Mucosa of rectum (tissue), 2 donors: ENCODE measurements around the gene MAGI2.

Experiments used
- H3K27ac ChIP-seq, 2 donors: one replicate each; pipeline ENCODE4 v1.7.0; 2013; ENCODE audit warnings: inconsistent platforms in 2 of 2, low read depth in 2 of 2, low read length in 2 of 2
- H3K27me3 ChIP-seq, 2 donors: one replicate each; pipeline ENCODE4 v1.7.0; 2013; ENCODE audit warnings: low read length in 2 of 2; ENCODE audit not compliant: control insufficient read depth in 2 of 2, insufficient read depth in 2 of 2
- H3K36me3 ChIP-seq, 2 donors: one replicate each; pipeline ENCODE4 v1.7.0; 2013; ENCODE audit warnings: low read length in 2 of 2; ENCODE audit not compliant: control insufficient read depth in 2 of 2, insufficient read depth in 2 of 2
- H3K4me1 ChIP-seq, 2 donors: one replicate each; pipeline ENCODE4 v1.7.0; 2013; ENCODE audit warnings: low read length in 2 of 2, mild to moderate bottlenecking in 1 of 2; ENCODE audit not compliant: control insufficient read depth in 2 of 2, insufficient read depth in 2 of 2
- H3K4me3 ChIP-seq, 2 donors: one replicate each; pipeline ENCODE4 v1.7.0; 2013; ENCODE audit warnings: low read length in 2 of 2
- H3K9ac ChIP-seq, 2 donors: one replicate each; pipeline ENCODE4 v1.7.0; 2013; ENCODE audit warnings: low read length in 2 of 2, low read depth in 1 of 2, mild to moderate bottlenecking in 1 of 2
- H3K9me3 ChIP-seq, 2 donors: one replicate each; pipeline ENCODE4 v1.7.0; 2013; ENCODE audit warnings: low read length in 2 of 2; ENCODE audit not compliant: control insufficient read depth in 2 of 2
- donor health status: healthy.
- donor health status: Normal muscosa, but diverticular disease.

Gene MAGI2

GRCh38 chr7:79063019-79063698 is 390.3 kb downstream of the MAGI2 start:
- H3K9me3 ChIP-seq: no peaks in the 10 kb centered on the region
- no peak overlapping the region for H3K27ac ChIP-seq
- H3K27me3 ChIP-seq: no peaks in the 10 kb centered on the region
- no peaks in the 10 kb centered on the region for H3K4me1 ChIP-seq
- no peaks in the 10 kb centered on the region for H3K36me3 ChIP-seq
- H3K4me3 ChIP-seq: no peak overlapping the region
- H3K9ac ChIP-seq: no peak overlapping the region

GRCh38 chr7:79060498-79060897 is 393.0 kb downstream of the MAGI2 start:
- no peaks in the 10 kb centered on the region for H3K27me3 ChIP-seq
- no peak overlapping the region for H3K9ac ChIP-seq
- no peak overlapping the region for H3K27ac ChIP-seq
- H3K9me3 ChIP-seq: no peaks in the 10 kb centered on the region
- no peaks in the 10 kb centered on the region for H3K36me3 ChIP-seq
- no peak overlapping the region for H3K4me3 ChIP-seq
- no peaks in the 10 kb centered on the region for H3K4me1 ChIP-seq

- H3K4me3 ChIP-seq: no peak overlapping the region
- H3K36me3 ChIP-seq: no peaks in the 10 kb centered on the region
- no peaks in the 10 kb centered on the region for H3K9me3 ChIP-seq
- no peak overlapping the region for H3K9ac ChIP-seq
- no peak overlapping the region for H3K27ac ChIP-seq
- no peaks in the 10 kb centered on the region for H3K4me1 ChIP-seq
- no peaks in the 10 kb centered on the region for H3K27me3 ChIP-seq
These were observed 397.6 kb downstream of the MAGI2 start for GRCh38 chr7:79055722-79056415.

- H3K27ac ChIP-seq: no peak overlapping the region
These were observed 401.6 kb downstream of the MAGI2 start for GRCh38 chr7:79051915-79052314.

GRCh38 chr7:79050603-79051002 is 402.9 kb downstream of the MAGI2 start:
- Histone ChIP-seq H3K36me3 (no peaks in the 10 kb centered on the region), H3K9me3 (no peaks in the 10 kb centered on the region), H3K9ac (no peak overlapping the region), H3K4me3 (no peak overlapping the region), H3K27ac (no peak overlapping the region), H3K4me1 (no peaks in the 10 kb centered on the region), H3K27me3 (no peaks in the 10 kb centered on the region)

More at GRCh38 chr7:79051915-79052314, 401.6 kb downstream of the MAGI2 start:
- H3K9me3 ChIP-seq: no peaks in the 10 kb centered on the region
- no peaks in the 10 kb centered on the region for H3K27me3 ChIP-seq
- H3K4me3 ChIP-seq: no peak overlapping the region
- H3K9ac ChIP-seq: no peak overlapping the region
- no peaks in the 10 kb centered on the region for H3K4me1 ChIP-seq
- H3K36me3 ChIP-seq: no peaks in the 10 kb centered on the region

- no peaks in the 10 kb centered on the region for H3K27me3 ChIP-seq
- no peaks in the 10 kb centered on the region for H3K4me1 ChIP-seq
- no peaks in the 10 kb centered on the region for H3K9me3 ChIP-seq
- no peak overlapping the region for H3K4me3 ChIP-seq
- H3K27ac ChIP-seq: no peak overlapping the region
- H3K9ac ChIP-seq: no peak overlapping the region
- H3K36me3 ChIP-seq: no peaks in the 10 kb centered on the region
These were observed 407.4 kb downstream of the MAGI2 start for GRCh38 chr7:79046061-79046460.

GRCh38 chr7:79037001-79037400 is 416.5 kb downstream of the MAGI2 start:
- no peaks in the 10 kb centered on the region for H3K9me3 ChIP-seq
- H3K4me1 ChIP-seq: no peaks in the 10 kb centered on the region
- no peaks in the 10 kb centered on the region for H3K36me3 ChIP-seq
- no peak overlapping the region for H3K9ac ChIP-seq
- no peak overlapping the region for H3K4me3 ChIP-seq
- H3K27ac ChIP-seq: no peak overlapping the region
- H3K27me3 ChIP-seq: no peaks in the 10 kb centered on the region

- no peaks in the 10 kb centered on the region for H3K36me3 ChIP-seq
- H3K4me1 ChIP-seq: no peaks in the 10 kb centered on the region
- no peaks in the 10 kb centered on the region for H3K9me3 ChIP-seq
- no peak overlapping the region for H3K27ac ChIP-seq
- H3K27me3 ChIP-seq: no peaks in the 10 kb centered on the region
- no peak overlapping the region for H3K4me3 ChIP-seq
- no peak overlapping the region for H3K9ac ChIP-seq
These were observed 417.1 kb downstream of the MAGI2 start for GRCh38 chr7:79036356-79036755.

- H3K27ac ChIP-seq: no peak overlapping the region
- H3K36me3 ChIP-seq: no peaks in the 10 kb centered on the region
- no peak overlapping the region for H3K9ac ChIP-seq
- H3K4me3 ChIP-seq: no peak overlapping the region
- H3K27me3 ChIP-seq: no peaks in the 10 kb centered on the region
- H3K4me1 ChIP-seq: no peaks in the 10 kb centered on the region
- no peaks in the 10 kb centered on the region for H3K9me3 ChIP-seq
These were observed 417.6 kb downstream of the MAGI2 start for GRCh38 chr7:79035858-79036257.

GRCh38 chr7:79034730-79035129 is 418.7 kb downstream of the MAGI2 start:
- Histone ChIP-seq H3K4me1 (no peaks in the 10 kb centered on the region), H3K4me3 (no peak overlapping the region), H3K27ac (no peak overlapping the region), H3K36me3 (no peaks in the 10 kb centered on the region), H3K27me3 (no peaks in the 10 kb centered on the region), H3K9me3 (no peaks in the 10 kb centered on the region), H3K9ac (no peak overlapping the region)
